Measurements from ENCODE around the gene SLC24A5. TPM values are rescaled to one million over a fixed set of nuclear protein-coding genes. Genes with fewer than 3 reads are reported as not detected.

The SLC24A5 gene
- total and polyA plus RNA-seq, 10 of the 15 experiments (the other 5 are each of a cell fraction or from before 2014, with no cell fraction given), result not detected

- no peak for TF ChIP-seq E2F8 (IDR thresholded peaks at IDR 0.05; ENCODE audit: low read depth, partially characterized antibody)
- no peak for TF ChIP-seq NFIC (IDR thresholded peaks at IDR 0.05; ENCODE audit: low read depth, low read length)
- TF ChIP-seq ELK1 (IDR thresholded peaks at IDR 0.05; ENCODE audit: low read depth, low read length), result no peak
- TF ChIP-seq RB1 (IDR thresholded peaks at IDR 0.05; ENCODE audit: borderline replicate concordance), result peak; percentile 69; the same call in 1 of the 2 replicates
- 0 out of 2 replicates have a peak, but pooled peaks have one; percentile 60 for TF ChIP-seq SMARCA5 (IDR thresholded peaks at IDR 0.05)
- no peak for TF ChIP-seq FOS (IDR thresholded peaks at IDR 0.05; ENCODE audit: borderline replicate concordance, extremely low read depth, insufficient read length)
- peak; percentile 49; the same call in 1 of the 2 replicates for TF ChIP-seq IRF5 (IDR thresholded peaks at IDR 0.05; ENCODE audit: borderline replicate concordance)
- no peak for TF ChIP-seq RELB (IDR thresholded peaks at IDR 0.05; ENCODE audit: low read depth)
- TF ChIP-seq PAX5 (IDR thresholded peaks at IDR 0.05; ENCODE audit: borderline replicate concordance, low read depth, low read length), result no peak
- TF ChIP-seq NR2C1 (IDR thresholded peaks at IDR 0.05), result no peak
- peak; percentile 82 for TF ChIP-seq MAX (IDR thresholded peaks at IDR 0.05; ENCODE audit: low read depth, low read length)
- peak; percentile 87 for TF ChIP-seq E2F4 (IDR thresholded peaks at IDR 0.05; ENCODE audit: low read depth, low read length)
- TF ChIP-seq RFX5 (IDR thresholded peaks at IDR 0.05; ENCODE audit: low read depth, low read length), result no peak
- no peak for TF ChIP-seq BCLAF1 (IDR thresholded peaks at IDR 0.05)
- TF ChIP-seq CBFB (IDR thresholded peaks at IDR 0.05; ENCODE audit: low read depth), result peak; percentile 80
- TF ChIP-seq POU2F2 (IDR thresholded peaks at IDR 0.05; ENCODE audit: borderline replicate concordance, low read depth, low read length), result 0 out of 3 replicates have a peak, but pooled peaks have one; percentile 16
- no peak for TF ChIP-seq MEF2A (IDR thresholded peaks at IDR 0.05; ENCODE audit: insufficient read depth, low read depth, low read length)
Measured at GRCh38 chr15:48177766-48178647, 57.2 kb downstream of the SLC24A5 start, which contains the start of gene MYEF2 (continued).

All from GM12878 (cell line).